RCC 7860 (cell line): Measurements from ENCODE around the gene PTPN14.
A peak's percentile ranks its signal among the peaks of the same experiment; 100 is the strongest.
"Not testable (repeated sequence)": the region's sequence is repeated elsewhere in the genome, so short reads cannot be mapped to it uniquely, and the experiment has no call there.

Experiments
- DNase-seq: peaks from one replicate; pipeline ENCODE4 v3.0.0-alpha.2; 2015; ENCODE audit warnings: low spot score
- FAIRE-seq: peaks from 2 replicates; lab custom pipeline; 2012; peaks lifted over from hg19 to GRCh38; lab: Jason Lieb, UNC

Gene PTPN14

GRCh38 chr1:214481983-214482634 lies 69.3 kb downstream of the PTPN14 start:
- peak; percentile 76 for FAIRE-seq
- not testable (repeated sequence) for DNase-seq

DNA sequence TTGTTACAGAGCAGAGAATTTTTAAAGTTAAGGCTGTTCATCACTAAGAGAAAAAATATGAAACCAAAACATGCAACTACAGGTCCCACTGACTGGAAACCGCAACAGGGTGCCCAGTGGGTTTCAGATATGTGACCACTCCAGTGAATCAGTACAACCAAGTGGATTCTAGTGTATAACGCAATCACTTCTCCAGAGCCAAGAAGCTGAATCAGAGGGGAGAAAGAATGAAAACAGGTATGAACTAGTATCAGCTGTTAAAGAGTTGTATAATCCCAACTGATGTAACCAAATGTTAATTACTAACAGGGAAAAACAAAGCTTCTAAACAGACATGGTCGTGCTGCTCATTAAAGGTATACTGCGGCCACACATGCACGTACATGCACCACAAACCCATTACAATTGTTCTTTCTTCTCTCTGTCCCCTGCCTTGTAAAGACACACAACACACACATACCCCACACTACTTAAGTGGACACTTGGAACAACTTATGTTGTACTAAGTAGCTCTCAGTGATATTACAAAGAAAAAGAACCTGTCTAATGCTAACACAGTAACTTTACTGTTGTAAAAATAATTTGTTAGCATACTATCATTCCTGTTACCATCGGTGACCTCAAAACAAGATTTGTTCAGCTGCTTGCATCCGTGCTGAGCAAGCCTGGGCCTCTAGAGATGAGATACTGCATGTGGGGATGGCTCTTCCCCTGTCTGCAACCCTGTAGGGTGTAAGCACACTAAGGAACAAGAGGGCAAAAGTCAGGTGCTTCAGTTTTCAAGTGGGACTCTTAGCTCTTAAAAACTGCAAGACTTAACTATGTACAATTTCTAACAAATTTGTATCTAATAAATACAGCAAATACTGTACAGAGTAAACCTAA lies 74.2 kb downstream of the PTPN14 start:
- FAIRE-seq: peak; percentile 98
- peak; percentile 91 for DNase-seq

DNA sequence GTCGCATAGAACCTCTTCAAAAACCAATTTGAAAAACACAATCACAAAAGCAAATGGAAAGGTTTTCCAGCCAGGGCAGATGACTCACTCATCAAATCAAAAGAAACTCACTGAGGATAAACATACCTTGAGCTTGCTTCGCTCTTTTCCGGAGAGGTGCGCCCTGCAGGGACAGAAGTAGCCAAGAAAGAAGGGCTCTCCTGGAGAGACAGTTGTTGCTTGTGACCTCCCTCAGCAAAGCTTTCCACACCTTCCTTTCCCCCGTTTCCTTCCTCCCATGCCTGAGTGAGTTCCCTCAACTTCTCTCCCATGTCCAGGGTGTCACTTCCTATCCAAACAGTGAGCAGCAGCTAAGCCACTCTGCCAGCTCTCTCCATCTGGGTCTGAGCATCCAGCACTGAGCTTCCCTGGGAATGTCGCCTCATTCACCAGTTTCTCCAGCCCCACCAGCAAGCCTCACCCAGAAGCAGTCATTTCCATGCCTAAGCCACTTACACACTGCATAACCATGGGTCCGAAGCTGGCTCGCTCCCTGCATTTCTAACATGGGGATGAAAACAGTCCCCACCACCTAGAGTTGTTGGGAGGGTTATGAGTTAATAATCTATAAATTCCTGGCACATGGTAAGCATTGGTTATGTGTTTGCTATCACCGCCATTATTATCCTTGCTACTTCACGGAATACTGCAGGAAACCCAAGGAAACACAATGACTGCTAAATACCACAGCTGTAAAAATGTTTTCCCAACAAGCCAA lies 75.0 kb downstream of the PTPN14 start:
- FAIRE-seq (no peak), DNase-seq (peak; percentile 73)

GRCh38 chr1:214475746-214476145 lies 75.7 kb downstream of the PTPN14 start:
- DNase-seq: peak; percentile 69
- FAIRE-seq: peak; percentile 5

DNA sequence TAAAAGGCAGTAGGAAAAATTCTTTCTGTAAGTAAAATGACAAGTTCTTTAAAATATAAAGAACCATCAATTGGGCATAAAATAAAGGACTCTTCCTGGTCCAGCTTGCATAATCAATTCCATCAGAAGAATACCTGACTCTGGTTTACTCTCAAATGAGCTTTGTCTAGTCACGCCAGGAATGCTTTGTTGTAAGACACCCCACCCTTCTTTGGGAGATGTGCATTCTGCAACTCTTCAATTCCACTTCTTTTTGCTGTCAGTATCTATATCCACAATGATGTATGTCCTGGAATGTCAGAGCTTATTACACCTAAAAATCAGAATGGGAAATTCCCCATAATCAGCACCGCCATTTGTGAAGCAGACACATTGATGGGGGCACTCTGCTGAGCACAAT lies 76.1 kb downstream of the PTPN14 start:
- FAIRE-seq (no peak), DNase-seq (no peak)

DNA sequence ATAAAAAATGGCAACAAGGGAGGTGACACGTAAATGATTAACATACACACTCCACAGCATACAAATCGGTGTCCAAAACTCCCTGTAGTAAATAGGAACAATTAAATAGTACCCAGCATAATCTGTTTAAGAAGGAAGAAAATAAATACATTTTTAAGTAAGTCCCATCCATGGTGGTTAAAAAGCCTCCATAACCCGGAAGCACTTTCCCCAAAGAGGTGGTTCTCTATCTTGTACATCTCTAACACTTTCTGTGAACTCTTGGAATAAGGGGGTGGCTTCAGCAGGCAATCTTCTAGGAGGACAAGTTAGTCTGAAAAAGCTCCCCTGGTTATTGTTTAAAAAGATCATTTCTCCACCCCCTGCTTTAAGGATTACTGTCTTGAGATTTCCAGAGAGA lies 76.9 kb downstream of the PTPN14 start:
- FAIRE-seq (no peak), DNase-seq (no peak)

- no peak for FAIRE-seq
- DNase-seq: no peak
Measured at GRCh38 chr1:214473862-214474261, 77.5 kb downstream of the PTPN14 start.

GRCh38 chr1:214473387-214473786 lies 78.0 kb downstream of the PTPN14 start:
- DNase-seq (no peak), FAIRE-seq (no peak)

GRCh38 chr1:214472364-214472763 lies 79.0 kb downstream of the PTPN14 start:
- no peak for DNase-seq
- no peak for FAIRE-seq

- DNase-seq (peak; percentile 30), FAIRE-seq (no peak)
Measured at GRCh38 chr1:214471458-214471857, 79.9 kb downstream of the PTPN14 start.

DNA sequence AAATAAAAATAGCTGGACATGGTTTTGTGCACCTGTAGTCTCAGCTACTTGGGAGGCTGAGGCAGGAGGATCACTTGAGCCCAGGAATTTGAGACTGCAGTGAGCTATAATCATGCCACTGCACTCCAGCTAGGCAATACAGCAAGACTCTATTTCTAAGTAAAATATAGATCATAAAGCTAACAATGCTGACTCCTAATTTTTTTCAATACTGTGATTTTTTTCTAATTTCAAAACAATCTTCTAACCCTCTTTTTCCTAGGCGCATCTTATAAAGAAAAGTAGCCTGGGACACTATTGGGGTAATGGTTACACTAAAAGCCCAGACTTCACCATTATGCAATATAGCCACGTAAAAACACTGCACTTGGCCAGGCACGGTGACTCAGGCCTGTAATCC lies 81.3 kb downstream of the PTPN14 start:
- FAIRE-seq (no peak), DNase-seq (no peak)

GRCh38 chr1:214469290-214469689 lies 82.1 kb downstream of the PTPN14 start:
- FAIRE-seq (no peak), DNase-seq (no peak)

GRCh38 chr1:214467078-214467585 lies 84.3 kb downstream of the PTPN14 start:
- no peak for DNase-seq
- no peak for FAIRE-seq

GRCh38 chr1:214466403-214467077 lies 84.9 kb downstream of the PTPN14 start:
- DNase-seq (no peak), FAIRE-seq (no peak)

DNA sequence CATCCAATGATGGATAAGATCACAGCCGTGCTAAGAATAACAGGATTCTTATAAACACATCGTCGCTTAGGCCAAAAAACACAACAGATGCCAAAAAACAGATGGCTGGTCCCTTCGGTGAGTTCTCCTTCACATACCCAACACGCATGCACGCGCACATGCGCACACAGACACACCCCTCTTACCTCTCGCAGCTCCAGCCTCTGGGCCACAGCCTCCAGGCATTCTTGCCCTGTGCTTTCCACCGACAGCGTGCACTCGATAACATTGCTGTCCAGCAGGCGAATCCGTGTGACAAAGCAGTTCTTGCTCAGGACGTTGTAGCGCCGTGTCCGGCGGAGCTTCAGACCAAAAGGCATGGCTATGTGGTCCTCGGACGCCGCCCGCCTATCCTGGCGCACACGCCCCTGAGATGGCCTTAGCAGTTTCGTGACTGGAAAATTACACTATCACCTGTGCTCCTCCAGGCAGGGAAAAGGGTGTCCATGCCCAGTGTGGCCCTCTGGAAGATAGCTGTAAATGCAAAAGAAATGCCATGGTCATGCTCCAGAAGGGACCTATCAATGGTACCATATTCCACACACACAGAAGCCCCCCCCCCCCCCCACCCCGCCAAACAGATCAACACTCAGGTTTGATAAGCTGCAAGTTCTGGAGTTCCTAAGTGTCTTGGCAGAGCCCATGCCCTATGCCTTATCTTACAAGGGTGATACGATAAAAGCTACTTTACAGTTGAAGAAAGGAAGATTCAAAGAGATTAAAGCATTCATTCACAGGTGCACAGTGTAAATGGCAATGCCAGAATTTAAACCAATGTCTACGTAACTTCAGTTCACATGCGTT lies 86.7 kb downstream of the PTPN14 start:
- DNase-seq (no peak), FAIRE-seq (no peak)

GRCh38 chr1:214463596-214463995 lies 87.8 kb downstream of the PTPN14 start:
- no peak for FAIRE-seq
- DNase-seq: no peak

- no peak for FAIRE-seq
Measured at GRCh38 chr1:214462882-214463281, 88.5 kb downstream of the PTPN14 start.

GRCh38 chr1:214461305-214461704 lies 90.1 kb downstream of the PTPN14 start:
- FAIRE-seq (no peak), DNase-seq (no peak)

More at GRCh38 chr1:214462882-214463281, 88.5 kb downstream of the PTPN14 start:
- DNase-seq: no peak

DNA sequence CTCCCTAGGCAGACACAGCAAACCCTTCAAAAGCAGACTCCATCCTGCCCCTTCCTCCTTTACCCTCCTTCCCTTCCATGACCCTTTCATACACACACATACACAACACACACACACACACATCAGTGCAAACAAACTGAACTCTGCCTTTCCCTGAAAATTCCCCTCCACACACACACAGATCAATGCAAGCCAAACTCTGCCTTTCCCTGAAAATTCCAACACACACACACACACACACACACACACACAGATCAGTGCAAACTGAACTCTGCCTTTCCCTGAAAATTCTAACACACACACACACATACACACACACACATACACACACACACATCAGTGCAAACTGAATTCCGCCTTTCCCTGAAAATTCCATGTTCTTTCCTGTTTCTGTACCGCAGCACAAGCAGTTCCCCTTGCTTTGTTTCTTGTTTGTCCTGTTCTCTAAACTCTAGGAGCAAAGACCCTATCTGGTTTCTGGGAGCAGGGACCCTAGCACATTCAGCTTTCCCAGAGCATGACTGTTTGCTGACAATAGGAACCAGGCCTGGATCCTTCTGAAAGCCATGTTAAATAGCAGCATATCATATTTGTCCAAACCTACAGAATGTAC lies 91.0 kb downstream of the PTPN14 start:
- no peak for DNase-seq
- no peak for FAIRE-seq
